ENCODE measurements around the gene CXCR6. TPM values are rescaled to one million over a fixed set of nuclear protein-coding genes. Genes with fewer than 3 reads are reported as not detected.

CXCR6 gene
- total RNA-seq, 1 donor from 2014 or later, result not detected

GRCh38 chr3:45932112-45932511 lies 11.2 kb upstream of the CXCR6 start:
- TF ChIP-seq CTCF (IDR thresholded peaks at IDR 0.05), result no peak
- H3K4me3 Mint-ChIP-seq (ENCODE audit: unreplicated experiment), result no peak overlapping the region
- no peaks in the 10 kb centered on the region for H3K27me3 Mint-ChIP-seq (ENCODE audit: low read depth)
- H3K9me3 Mint-ChIP-seq (ENCODE audit: low read depth), result no peaks in the 10 kb centered on the region
- peaks cover 13% of the 10 kb centered on the region for H3K4me1 Mint-ChIP-seq (ENCODE audit: low read depth)
- no peak overlapping the region for H3K27ac Mint-ChIP-seq (ENCODE audit: unreplicated experiment)
- peaks cover 39% of the 10 kb centered on the region for H3K36me3 Mint-ChIP-seq (ENCODE audit: low read depth)
- no peak for DNase-seq (ENCODE audit: low spot score)

- no peak overlapping the region for H3K27ac Mint-ChIP-seq (ENCODE audit: unreplicated experiment)
- DNase-seq (ENCODE audit: low spot score), result no peak
- no peak overlapping the region for H3K4me3 Mint-ChIP-seq (ENCODE audit: unreplicated experiment)
- peaks cover 36% of the 10 kb centered on the region for H3K36me3 Mint-ChIP-seq (ENCODE audit: low read depth)
- peaks cover 4% of the 10 kb centered on the region for H3K4me1 Mint-ChIP-seq (ENCODE audit: low read depth)
- no peaks in the 10 kb centered on the region for H3K27me3 Mint-ChIP-seq (ENCODE audit: low read depth)
- no peaks in the 10 kb centered on the region for H3K9me3 Mint-ChIP-seq (ENCODE audit: low read depth)
- no peak for TF ChIP-seq CTCF (IDR thresholded peaks at IDR 0.05)
These were observed 9.7 kb upstream of the CXCR6 start for GRCh38 chr3:45933591-45933990.

- H3K4me1 Mint-ChIP-seq (ENCODE audit: low read depth), result peaks cover 7% of the 10 kb centered on the region
- peaks cover 29% of the 10 kb centered on the region for H3K36me3 Mint-ChIP-seq (ENCODE audit: low read depth)
- H3K9me3 Mint-ChIP-seq (ENCODE audit: low read depth), result peaks cover 6% of the 10 kb centered on the region
- H3K27me3 Mint-ChIP-seq (ENCODE audit: low read depth), result no peaks in the 10 kb centered on the region
- no peak for TF ChIP-seq CTCF (IDR thresholded peaks at IDR 0.05)
- no peak overlapping the region for H3K27ac Mint-ChIP-seq (ENCODE audit: unreplicated experiment)
- no peak for DNase-seq (ENCODE audit: low spot score)
- no peak overlapping the region for H3K4me3 Mint-ChIP-seq (ENCODE audit: unreplicated experiment)
These were observed 7.0 kb upstream of the CXCR6 start for GRCh38 chr3:45936261-45936660.

- H3K4me1 Mint-ChIP-seq (ENCODE audit: low read depth), result peaks cover 7% of the 10 kb centered on the region
- TF ChIP-seq CTCF (IDR thresholded peaks at IDR 0.05), result no peak
- no peak overlapping the region for H3K27ac Mint-ChIP-seq (ENCODE audit: unreplicated experiment)
- peaks cover 25% of the 10 kb centered on the region for H3K36me3 Mint-ChIP-seq (ENCODE audit: low read depth)
- H3K4me3 Mint-ChIP-seq (ENCODE audit: unreplicated experiment), result no peak overlapping the region
- peaks cover 6% of the 10 kb centered on the region for H3K9me3 Mint-ChIP-seq (ENCODE audit: low read depth)
- no peak for DNase-seq (ENCODE audit: low spot score)
- no peaks in the 10 kb centered on the region for H3K27me3 Mint-ChIP-seq (ENCODE audit: low read depth)
These were observed 5.8 kb upstream of the CXCR6 start for GRCh38 chr3:45937206-45938042.

GRCh38 chr3:45938043-45938435 lies 5.2 kb upstream of the CXCR6 start:
- H3K27me3 Mint-ChIP-seq (ENCODE audit: low read depth), result no peaks in the 10 kb centered on the region
- DNase-seq (ENCODE audit: low spot score), result no peak
- H3K27ac Mint-ChIP-seq (ENCODE audit: unreplicated experiment), result no peak overlapping the region
- peaks cover 24% of the 10 kb centered on the region for H3K36me3 Mint-ChIP-seq (ENCODE audit: low read depth)
- H3K4me3 Mint-ChIP-seq (ENCODE audit: unreplicated experiment), result no peak overlapping the region
- H3K4me1 Mint-ChIP-seq (ENCODE audit: low read depth), result peaks cover 7% of the 10 kb centered on the region
- no peak for TF ChIP-seq CTCF (IDR thresholded peaks at IDR 0.05)
- peaks cover 6% of the 10 kb centered on the region for H3K9me3 Mint-ChIP-seq (ENCODE audit: low read depth)
